ENCODE data around the gene BOD1.

DNA sequence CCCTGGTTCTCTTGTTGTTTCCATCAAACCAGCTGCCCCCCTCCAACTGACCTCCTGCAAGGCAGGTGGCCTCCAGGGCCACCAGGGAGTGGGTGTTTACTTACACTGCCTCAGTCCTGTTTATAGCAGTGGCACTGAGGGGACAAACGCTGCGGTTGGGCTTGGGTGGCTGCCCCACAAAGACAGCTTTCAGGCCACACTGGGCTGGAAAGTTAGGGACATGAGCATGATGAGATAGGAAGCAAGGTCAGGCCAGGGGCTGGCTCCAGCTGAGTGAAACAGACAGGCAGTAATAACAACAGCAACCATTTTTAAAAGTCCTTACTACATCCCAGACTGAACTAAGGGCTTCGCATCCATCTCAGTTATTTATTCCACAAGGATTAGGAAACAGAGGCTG is 20.6 kb downstream of the BOD1 start:
- TF ChIP-seq, protein P1, sequence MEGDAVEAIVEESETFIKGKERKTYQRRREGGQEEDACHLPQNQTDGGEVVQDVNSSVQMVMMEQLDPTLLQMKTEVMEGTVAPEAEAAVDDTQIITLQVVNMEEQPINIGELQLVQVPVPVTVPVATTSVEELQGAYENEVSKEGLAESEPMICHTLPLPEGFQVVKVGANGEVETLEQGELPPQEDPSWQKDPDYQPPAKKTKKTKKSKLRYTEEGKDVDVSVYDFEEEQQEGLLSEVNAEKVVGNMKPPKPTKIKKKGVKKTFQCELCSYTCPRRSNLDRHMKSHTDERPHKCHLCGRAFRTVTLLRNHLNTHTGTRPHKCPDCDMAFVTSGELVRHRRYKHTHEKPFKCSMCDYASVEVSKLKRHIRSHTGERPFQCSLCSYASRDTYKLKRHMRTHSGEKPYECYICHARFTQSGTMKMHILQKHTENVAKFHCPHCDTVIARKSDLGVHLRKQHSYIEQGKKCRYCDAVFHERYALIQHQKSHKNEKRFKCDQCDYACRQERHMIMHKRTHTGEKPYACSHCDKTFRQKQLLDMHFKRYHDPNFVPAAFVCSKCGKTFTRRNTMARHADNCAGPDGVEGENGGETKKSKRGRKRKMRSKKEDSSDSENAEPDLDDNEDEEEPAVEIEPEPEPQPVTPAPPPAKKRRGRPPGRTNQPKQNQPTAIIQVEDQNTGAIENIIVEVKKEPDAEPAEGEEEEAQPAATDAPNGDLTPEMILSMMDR (conservative IDR thresholded peaks at IDR 0.05; ENCODE audit: low read depth, low read length), result no peak
- no peak for TF ChIP-seq EZH2 (IDR thresholded peaks at IDR 0.05; ENCODE audit: borderline replicate concordance, low read depth, low read length, poor library complexity, severe bottlenecking)

Measured in A673 (cell line).